ENCODE data around the gene GDPD4. TPM values are rescaled to one million over a fixed set of nuclear protein-coding genes. Genes with fewer than 3 reads are reported as not detected.
A peak's percentile ranks its signal among the peaks of the same experiment; 100 is the strongest.

GDPD4 gene
- total and polyA plus RNA-seq, 4 experiments from 2014 or later: not detected

DNA sequence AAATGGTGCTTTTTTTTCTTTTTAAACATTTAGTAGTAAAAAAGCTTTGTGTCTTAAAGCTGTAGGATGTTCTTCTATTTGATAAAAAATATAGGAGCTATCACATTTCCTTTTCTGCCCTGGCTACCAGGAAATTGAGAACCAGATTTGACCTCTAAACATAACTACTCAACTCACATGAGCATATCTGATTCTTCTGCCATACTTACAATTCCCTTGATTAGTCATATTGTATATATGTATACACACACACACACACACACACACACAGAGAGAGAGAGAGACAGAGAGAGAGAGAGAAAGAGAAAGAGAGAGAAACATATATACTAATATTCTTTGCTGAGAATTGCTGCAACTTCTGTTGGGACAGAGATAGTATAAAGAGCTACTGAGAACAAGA lies 23.0 kb upstream of the GDPD4 start:
- Histone ChIP-seq H3K27ac (ENCODE audit: low read depth, low read length) (no peak overlapping the region), H3K4me3 (ENCODE audit: low read length in 2 of 2) (no peak overlapping the region), H3K27me3 (ENCODE audit: insufficient read depth, low read length) (no peaks in the 10 kb centered on the region), H3K9me3 (ENCODE audit: control insufficient read depth in 1 of 2, low read length in 2 of 2) (no peaks in the 10 kb centered on the region), H3K36me3 (ENCODE audit: insufficient read depth, low read length) (no peaks in the 10 kb centered on the region), H3K4me1 (ENCODE audit: insufficient read depth, low read length) (no peaks in the 10 kb centered on the region)
- ChIA-PET POLR2A (ENCODE audit: partially characterized antibody) (no interaction called here), CTCF (ENCODE audit: partially characterized antibody) (interaction anchor here (1.0 kb wide), 1 partner anchor 46 kb away, joined by 3 read pairs; no protein-coding TSS in a partner anchor)
- no peak overlapping the region for H3K4me3 Mint-ChIP-seq
- H3K4me1 Mint-ChIP-seq: no peaks in the 10 kb centered on the region
- H3K9me3 Mint-ChIP-seq: peaks cover 0 to 2% (median 0%) of the 10 kb centered on the region in 8 donors
- DNase-seq: no peak
- H3K27me3 Mint-ChIP-seq: no peaks in the 10 kb centered on the region
- H3K27ac Mint-ChIP-seq: no peak overlapping the region
- peaks cover 31 to 37% of the 10 kb centered on the region in 2 donors for H3K36me3 Mint-ChIP-seq
- intact Hi-C loops (cut with micrococcal nuclease): no loop called here

DNA sequence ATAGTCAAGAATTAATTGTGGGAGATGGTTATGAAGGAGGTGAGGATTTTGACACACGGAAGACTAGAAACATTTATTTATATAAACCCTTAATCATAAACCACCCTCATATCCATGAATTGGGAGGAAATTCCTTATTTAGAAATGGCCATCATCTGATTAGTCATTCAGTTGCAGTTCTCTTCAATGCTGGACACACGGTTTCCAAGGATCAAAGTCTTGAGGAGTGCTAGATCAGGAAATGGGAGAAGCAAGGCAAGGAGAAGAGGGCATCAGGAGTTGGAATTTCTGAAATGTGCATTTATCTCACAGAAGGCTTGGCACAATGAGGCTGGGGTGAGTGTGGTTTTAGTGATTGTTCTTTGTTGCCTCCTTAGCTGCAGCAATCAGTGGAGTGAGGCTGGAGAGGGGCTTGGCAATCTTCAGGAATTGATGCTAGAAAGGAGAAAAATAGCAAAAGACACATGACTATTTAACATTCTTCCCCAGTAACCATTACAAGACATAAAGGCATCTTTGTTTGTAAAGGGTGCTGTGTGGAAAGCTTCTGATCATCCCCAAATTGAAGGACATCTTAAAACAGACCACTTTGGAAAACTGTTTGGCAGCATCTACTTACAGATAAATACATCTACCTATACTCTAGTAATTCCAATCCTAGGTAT lies 21.6 kb upstream of the GDPD4 start:
- no peak overlapping the region for H3K4me3 ChIP-seq (ENCODE audit: low read length in 2 of 2)
- no peaks in the 10 kb centered on the region for H3K9me3 ChIP-seq (ENCODE audit: control insufficient read depth in 1 of 2, low read length in 2 of 2)
- no peaks in the 10 kb centered on the region for H3K36me3 ChIP-seq (ENCODE audit: insufficient read depth, low read length)
- no peak overlapping the region for H3K4me3 Mint-ChIP-seq
- CTCF ChIA-PET (ENCODE audit: partially characterized antibody): no interaction called here
- POLR2A ChIA-PET (ENCODE audit: partially characterized antibody): no interaction called here
- H3K4me1 Mint-ChIP-seq: no peaks in the 10 kb centered on the region
- no peak overlapping the region for H3K27ac ChIP-seq (ENCODE audit: low read depth, low read length)
- no peaks in the 10 kb centered on the region for H3K4me1 ChIP-seq (ENCODE audit: insufficient read depth, low read length)
- peak overlapping the region in 1 of 7 donors; percentile 10 for H3K27ac Mint-ChIP-seq
- H3K27me3 Mint-ChIP-seq: no peaks in the 10 kb centered on the region
- DNase-seq: no peak
- peaks cover 28% of the 10 kb centered on the region in 2 donors for H3K36me3 Mint-ChIP-seq
- intact Hi-C loops (cut with micrococcal nuclease): no loop called here
- H3K9me3 Mint-ChIP-seq: peaks cover 0 to 2% (median 0%) of the 10 kb centered on the region in 8 donors
- no peaks in the 10 kb centered on the region for H3K27me3 ChIP-seq (ENCODE audit: insufficient read depth, low read length)

DNA sequence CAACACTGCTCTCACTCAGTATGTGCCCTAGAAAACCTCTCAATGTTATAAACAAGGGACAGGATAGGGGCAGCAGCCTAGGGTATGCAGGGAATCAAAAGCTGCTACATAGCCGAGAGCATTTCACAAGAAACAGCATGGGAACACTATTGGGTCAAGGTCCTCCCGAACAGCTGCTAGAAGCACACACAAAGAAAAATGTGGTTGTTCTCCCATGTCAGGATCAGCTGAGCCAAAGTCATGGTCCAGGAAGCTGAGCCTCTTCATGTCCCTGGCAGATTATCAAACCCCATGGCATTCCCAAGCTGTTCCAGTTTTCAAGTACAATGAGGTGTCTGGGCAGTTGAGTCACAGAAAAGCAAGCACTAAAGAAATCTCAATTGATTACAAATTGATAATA lies 21.0 kb upstream of the GDPD4 start:
- peaks cover 25 to 28% of the 10 kb centered on the region in 2 donors for H3K36me3 Mint-ChIP-seq
- H3K4me1 ChIP-seq (ENCODE audit: insufficient read depth, low read length): no peaks in the 10 kb centered on the region
- no peak overlapping the region for H3K4me3 ChIP-seq (ENCODE audit: low read length in 2 of 2)
- no peak overlapping the region for H3K27ac Mint-ChIP-seq
- intact Hi-C loops (cut with micrococcal nuclease): no loop called here
- H3K27ac ChIP-seq (ENCODE audit: low read depth, low read length): no peak overlapping the region
- peaks cover 0 to 2% (median 0%) of the 10 kb centered on the region in 8 donors for H3K9me3 Mint-ChIP-seq
- no peaks in the 10 kb centered on the region for H3K4me1 Mint-ChIP-seq
- H3K27me3 Mint-ChIP-seq: no peaks in the 10 kb centered on the region
- DNase-seq: no peak
- H3K36me3 ChIP-seq (ENCODE audit: insufficient read depth, low read length): no peaks in the 10 kb centered on the region
- H3K4me3 Mint-ChIP-seq: no peak overlapping the region
- no peaks in the 10 kb centered on the region for H3K9me3 ChIP-seq (ENCODE audit: control insufficient read depth in 1 of 2, low read length in 2 of 2)
- CTCF ChIA-PET (ENCODE audit: partially characterized antibody): no interaction called here
- H3K27me3 ChIP-seq (ENCODE audit: insufficient read depth, low read length): no peaks in the 10 kb centered on the region
- POLR2A ChIA-PET (ENCODE audit: partially characterized antibody): no interaction called here

DNA sequence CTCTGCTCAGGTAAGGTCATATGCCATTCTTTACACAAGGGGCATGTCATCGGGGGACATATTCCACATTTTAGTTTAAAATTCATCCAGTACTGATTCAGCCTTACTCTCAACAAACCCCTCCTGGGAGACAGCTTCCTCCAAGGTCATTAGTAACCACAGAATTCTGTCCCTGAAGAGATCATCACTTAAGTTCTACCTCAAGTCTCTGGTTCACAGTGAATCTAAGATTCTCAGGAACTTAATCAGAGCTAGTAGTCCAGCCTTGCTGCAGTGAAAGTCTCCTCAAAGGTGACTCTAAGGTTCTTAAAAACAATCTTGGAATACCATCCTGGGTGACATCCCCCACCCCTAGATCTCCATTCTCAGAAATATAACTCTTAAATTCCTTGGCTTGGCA lies 18.9 kb upstream of the GDPD4 start:
- Histone ChIP-seq H3K4me1 (ENCODE audit: insufficient read depth, low read length) (no peaks in the 10 kb centered on the region), H3K36me3 (ENCODE audit: insufficient read depth, low read length) (no peaks in the 10 kb centered on the region), H3K9me3 (ENCODE audit: control insufficient read depth in 1 of 2, low read length in 2 of 2) (no peaks in the 10 kb centered on the region), H3K27ac (ENCODE audit: low read depth, low read length) (no peak overlapping the region), H3K4me3 (ENCODE audit: low read length in 2 of 2) (no peak overlapping the region), H3K27me3 (ENCODE audit: insufficient read depth, low read length) (no peaks in the 10 kb centered on the region)
- peaks cover 13 to 17% of the 10 kb centered on the region in 2 donors for H3K36me3 Mint-ChIP-seq
- no peak overlapping the region for H3K27ac Mint-ChIP-seq
- H3K9me3 Mint-ChIP-seq: peaks cover 0 to 2% (median 0%) of the 10 kb centered on the region in 8 donors
- H3K4me3 Mint-ChIP-seq: no peak overlapping the region
- ChIA-PET CTCF (ENCODE audit: partially characterized antibody) (no interaction called here), POLR2A (ENCODE audit: partially characterized antibody) (no interaction called here)
- intact Hi-C loops (cut with micrococcal nuclease): no loop called here
- DNase-seq: no peak
- H3K27me3 Mint-ChIP-seq: peaks cover 0 to 1% of the 10 kb centered on the region in 2 donors
- no peaks in the 10 kb centered on the region for H3K4me1 Mint-ChIP-seq

DNA sequence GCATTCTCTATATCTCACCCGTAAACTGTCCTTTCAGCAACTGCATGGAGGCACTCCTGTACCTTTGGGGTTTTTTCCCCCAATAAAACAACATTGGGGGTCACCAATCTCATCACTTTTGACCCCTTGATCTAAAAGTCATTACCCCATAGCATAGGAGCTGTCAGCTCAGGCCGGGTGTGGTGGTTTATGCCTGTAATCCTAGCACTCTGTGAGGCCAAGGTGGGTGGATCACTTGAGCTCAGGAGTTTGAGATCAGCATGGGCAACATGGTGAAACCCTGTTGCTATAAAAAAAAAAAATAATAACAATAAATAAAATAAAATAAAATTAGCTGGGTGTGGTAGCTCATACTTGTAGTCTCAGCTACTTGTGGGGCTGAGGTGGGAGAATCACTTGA lies 17.1 kb upstream of the GDPD4 start:
- Histone ChIP-seq H3K36me3 (ENCODE audit: insufficient read depth, low read length) (no peaks in the 10 kb centered on the region), H3K9me3 (ENCODE audit: control insufficient read depth in 1 of 2, low read length in 2 of 2) (no peaks in the 10 kb centered on the region), H3K27ac (ENCODE audit: low read depth, low read length) (no peak overlapping the region), H3K4me3 (ENCODE audit: low read length in 2 of 2) (no peak overlapping the region), H3K4me1 (ENCODE audit: insufficient read depth, low read length) (no peaks in the 10 kb centered on the region), H3K27me3 (ENCODE audit: insufficient read depth, low read length) (no peaks in the 10 kb centered on the region)
- Mint-ChIP-seq H3K9me3 (peaks cover 0 to 2% (median 0%) of the 10 kb centered on the region in 8 donors), H3K4me3 (no peak overlapping the region), H3K36me3 (peaks cover 11 to 14% of the 10 kb centered on the region in 2 donors), H3K27me3 (peaks cover 0 to 1% of the 10 kb centered on the region in 2 donors), H3K27ac (no peak overlapping the region), H3K4me1 (no peaks in the 10 kb centered on the region)
- ChIA-PET POLR2A (ENCODE audit: partially characterized antibody) (no interaction called here), CTCF (ENCODE audit: partially characterized antibody) (no interaction called here)
- intact Hi-C loops (cut with micrococcal nuclease): no loop called here
- no peak for DNase-seq

DNA sequence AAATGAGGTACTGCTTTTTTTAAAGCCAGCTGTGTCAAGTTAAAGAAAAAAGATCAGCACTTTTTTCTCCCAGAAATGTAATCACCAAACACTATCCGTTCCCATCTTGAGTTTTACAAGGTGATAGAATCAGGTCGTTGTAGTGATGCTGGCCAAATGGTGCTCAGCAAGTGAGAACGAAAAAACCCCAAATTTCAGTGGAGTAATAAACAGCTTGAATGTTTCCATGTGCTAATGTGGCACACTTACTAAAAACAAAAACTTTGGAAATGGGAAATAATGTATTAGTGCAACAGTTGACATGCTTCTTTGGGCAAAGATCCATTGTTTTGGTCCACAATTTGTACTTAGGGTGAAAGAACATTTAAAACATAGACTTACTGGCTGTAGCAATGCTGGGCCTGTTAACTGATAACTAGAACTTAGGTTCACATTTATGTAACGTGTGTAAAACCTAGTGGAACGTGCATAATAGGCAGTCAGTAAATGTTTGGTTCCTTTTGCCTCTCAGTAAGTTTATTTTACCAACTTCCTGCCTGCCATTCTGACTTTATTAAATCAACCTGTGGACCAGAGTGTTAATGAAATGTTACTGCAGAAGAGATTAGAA lies 15.4 kb upstream of the GDPD4 start:
- Mint-ChIP-seq H3K27me3 (peaks cover 0 to 1% of the 10 kb centered on the region in 2 donors), H3K36me3 (peaks cover 0 to under 1% of the 10 kb centered on the region in 2 donors), H3K27ac (no peak overlapping the region), H3K4me3 (no peak overlapping the region), H3K4me1 (no peaks in the 10 kb centered on the region), H3K9me3 (peaks cover 0 to 2% (median 0%) of the 10 kb centered on the region in 8 donors)
- Histone ChIP-seq H3K4me3 (ENCODE audit: low read length in 2 of 2) (no peak overlapping the region), H3K36me3 (ENCODE audit: insufficient read depth, low read length) (no peaks in the 10 kb centered on the region), H3K9me3 (ENCODE audit: control insufficient read depth in 1 of 2, low read length in 2 of 2) (no peaks in the 10 kb centered on the region), H3K27me3 (ENCODE audit: insufficient read depth, low read length) (no peaks in the 10 kb centered on the region), H3K4me1 (ENCODE audit: insufficient read depth, low read length) (no peaks in the 10 kb centered on the region), H3K27ac (ENCODE audit: low read depth, low read length) (no peak overlapping the region)
- intact Hi-C loops (cut with micrococcal nuclease): no loop called here
- POLR2A ChIA-PET (ENCODE audit: partially characterized antibody): no interaction called here
- CTCF ChIA-PET (ENCODE audit: partially characterized antibody): no interaction called here
- no peak for DNase-seq

DNA sequence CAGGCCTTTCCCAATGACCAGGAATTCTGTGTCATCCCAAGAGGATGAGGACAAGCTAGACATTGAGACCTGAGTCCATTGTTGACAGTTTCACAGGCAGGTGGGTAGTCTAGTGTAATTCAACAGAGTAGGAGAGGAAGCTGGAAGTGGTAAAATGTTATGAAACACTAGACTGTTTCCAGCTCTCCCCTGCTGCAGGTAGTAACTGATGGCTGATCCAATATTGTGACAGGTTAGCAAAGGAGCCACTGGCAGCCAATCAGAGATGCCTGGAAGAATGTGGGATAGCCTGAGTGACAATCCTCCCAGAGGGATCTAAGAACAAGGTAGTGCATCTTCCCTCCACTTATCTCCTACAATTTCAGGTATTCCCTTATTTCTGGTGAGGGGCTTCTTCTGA lies 10.6 kb upstream of the GDPD4 start:
- ChIA-PET CTCF (ENCODE audit: partially characterized antibody) (no interaction called here), POLR2A (ENCODE audit: partially characterized antibody) (no interaction called here)
- no peak for DNase-seq
- Histone ChIP-seq H3K27ac (ENCODE audit: low read depth, low read length) (no peak overlapping the region), H3K4me1 (ENCODE audit: insufficient read depth, low read length) (no peaks in the 10 kb centered on the region), H3K4me3 (ENCODE audit: low read length in 2 of 2) (no peak overlapping the region), H3K9me3 (ENCODE audit: control insufficient read depth in 1 of 2, low read length in 2 of 2) (no peaks in the 10 kb centered on the region), H3K36me3 (ENCODE audit: insufficient read depth, low read length) (no peaks in the 10 kb centered on the region), H3K27me3 (ENCODE audit: insufficient read depth, low read length) (no peaks in the 10 kb centered on the region)
- H3K4me1 Mint-ChIP-seq: no peaks in the 10 kb centered on the region
- no peak overlapping the region for H3K4me3 Mint-ChIP-seq
- no peak overlapping the region for H3K27ac Mint-ChIP-seq
- peaks cover 0 to 1% of the 10 kb centered on the region in 2 donors for H3K27me3 Mint-ChIP-seq
- peaks cover 0 to 2% (median 0%) of the 10 kb centered on the region in 8 donors for H3K9me3 Mint-ChIP-seq
- no peaks in the 10 kb centered on the region for H3K36me3 Mint-ChIP-seq
- intact Hi-C loops (cut with micrococcal nuclease): no loop called here
